GM18505 (cell line): Measurements from ENCODE around the gene CAMK2D.
A peak's percentile ranks its signal among the peaks of the same experiment; 100 is the strongest.

ENCODE experiments used
- ATAC-seq: cut with Tn5 transposase; IDR thresholded peaks from one replicate; pipeline ENCODE4 v1.9.1; 2021; ENCODE audit not compliant: unreplicated experiment
- POLR2A ChIP-seq: IDR thresholded peaks from 4 replicates; pipeline ENCODE4 v1.6.1; 2011; ENCODE audit warnings: borderline replicate concordance; ENCODE audit not compliant: insufficient read depth, insufficient read length; ENCODE audit errors: extremely low read depth

CAMK2D gene

DNA sequence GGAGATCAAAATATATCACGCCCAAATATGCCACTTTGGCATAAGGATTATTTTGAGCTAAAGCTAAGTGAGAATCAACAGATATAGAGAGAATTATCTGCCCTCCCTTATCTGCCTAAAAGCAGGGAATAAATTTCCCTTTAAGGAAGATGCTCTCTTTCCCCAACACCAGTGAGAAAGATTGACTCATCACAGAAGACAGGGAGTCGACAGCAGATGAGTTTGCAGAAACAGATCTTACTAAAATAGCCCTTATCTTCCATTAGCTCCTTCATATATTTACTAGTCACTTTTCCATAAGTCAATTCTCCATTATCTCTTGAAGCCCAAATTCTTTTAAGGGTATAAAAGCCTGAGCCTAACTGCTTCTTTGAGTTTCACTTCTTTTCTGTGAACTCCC is 156.6 kb downstream of the CAMK2D start:
- TF ChIP-seq POLR2A: no peak
- ATAC-seq: no peak

DNA sequence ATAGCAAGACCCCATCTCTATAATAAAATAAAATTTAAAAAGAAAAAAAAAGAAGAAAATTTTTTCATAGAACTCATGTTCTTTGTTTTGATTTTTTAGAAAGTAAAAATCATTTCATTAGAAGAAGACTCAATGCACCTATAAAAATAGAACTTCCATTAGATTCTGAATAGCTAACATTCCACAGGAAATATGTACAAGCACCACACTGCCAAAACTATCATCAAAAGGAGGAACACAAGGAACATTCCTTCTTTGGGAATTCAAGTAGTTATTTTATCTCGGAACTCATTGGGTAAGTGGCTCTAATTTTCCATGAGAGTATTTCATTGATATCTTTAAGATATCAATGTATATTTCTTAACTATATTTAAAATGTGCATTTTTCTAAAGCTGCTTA is 157.6 kb downstream of the CAMK2D start:
- TF ChIP-seq POLR2A: no peak
- ATAC-seq: no peak

DNA sequence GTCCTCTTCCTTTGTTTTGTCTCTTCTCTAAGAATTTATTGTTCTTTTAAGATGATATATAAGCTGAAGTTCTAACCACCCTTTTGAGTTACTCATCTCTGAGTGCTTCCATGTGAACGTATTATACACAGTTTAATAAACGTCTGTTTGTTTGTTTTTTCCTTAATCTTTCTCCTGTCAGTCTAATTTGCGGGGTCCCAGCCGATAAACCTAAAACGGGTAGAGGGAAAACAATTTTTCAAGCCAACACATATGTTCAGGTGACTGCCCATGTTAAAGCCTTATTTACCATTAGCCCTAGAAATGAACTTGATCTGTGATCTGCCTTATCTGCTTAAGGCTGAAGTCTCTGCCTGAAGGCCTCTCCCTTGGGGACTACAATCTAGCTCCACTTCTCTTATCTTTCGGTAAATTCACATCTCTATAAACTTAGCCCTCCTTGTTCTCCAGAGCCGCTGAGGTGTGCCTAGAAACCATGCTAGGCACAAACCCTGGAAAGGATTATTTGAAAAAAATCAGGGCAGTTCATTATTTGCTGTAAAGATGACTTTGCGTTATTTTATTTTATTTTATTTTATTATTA is 158.8 kb downstream of the CAMK2D start:
- no peak for TF ChIP-seq POLR2A
- ATAC-seq: no peak

DNA sequence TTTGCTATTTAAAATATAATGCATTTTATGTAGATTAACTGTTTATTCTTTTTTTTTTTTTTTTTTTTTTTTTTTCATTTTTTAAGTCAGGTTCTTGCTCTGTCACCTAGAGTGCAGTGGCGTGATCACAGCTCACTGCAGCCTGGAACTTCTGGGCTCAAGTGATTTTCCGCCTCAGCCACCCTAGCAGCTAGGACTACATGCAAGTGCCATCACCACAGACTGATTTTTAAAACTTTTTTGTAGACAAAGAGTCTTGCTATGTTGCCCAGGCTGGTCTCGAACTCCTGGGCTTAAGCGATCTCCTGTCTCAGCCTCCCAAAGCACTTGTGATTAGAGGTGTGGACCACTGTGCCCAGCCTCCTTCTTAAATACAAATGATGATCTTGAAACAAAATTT is 159.9 kb downstream of the CAMK2D start:
- TF ChIP-seq POLR2A: no peak
- no peak for ATAC-seq

DNA sequence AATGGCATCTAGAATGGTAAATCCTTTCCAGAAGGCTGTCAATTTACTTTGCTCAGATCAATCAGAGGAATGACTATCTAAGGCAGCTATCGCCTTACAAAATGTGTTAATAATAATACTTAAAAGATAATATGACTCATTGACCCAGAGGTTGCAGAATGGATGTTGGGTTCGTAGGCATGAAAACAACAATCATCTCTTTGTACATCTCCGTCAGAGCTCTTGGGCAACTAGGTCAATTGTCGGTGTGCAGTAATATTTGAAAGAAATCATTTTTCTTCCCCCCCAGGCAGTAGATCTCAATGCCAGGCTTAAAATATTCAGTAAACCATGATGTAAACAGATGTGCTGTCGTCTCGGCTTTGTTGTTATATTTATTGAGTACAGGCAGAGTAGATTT is 165.1 kb downstream of the CAMK2D start:
- no peak for TF ChIP-seq POLR2A
- ATAC-seq: no peak

DNA sequence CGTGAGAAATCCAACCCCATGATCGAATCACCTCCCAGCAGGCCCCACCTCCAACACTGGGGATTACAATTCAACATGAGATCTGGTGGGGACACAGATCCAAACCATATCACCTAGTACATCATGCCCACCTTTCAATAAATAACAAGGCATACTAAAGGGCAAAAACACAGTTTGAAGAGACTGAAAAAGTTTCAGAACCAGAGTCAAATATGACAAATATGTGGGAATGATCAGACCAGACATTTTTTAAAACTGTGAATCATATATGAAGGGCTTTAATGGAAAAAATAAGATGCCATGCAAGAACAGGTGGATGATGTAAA is 167.3 kb downstream of the CAMK2D start:
- no peak for TF ChIP-seq POLR2A
- ATAC-seq: no peak

DNA sequence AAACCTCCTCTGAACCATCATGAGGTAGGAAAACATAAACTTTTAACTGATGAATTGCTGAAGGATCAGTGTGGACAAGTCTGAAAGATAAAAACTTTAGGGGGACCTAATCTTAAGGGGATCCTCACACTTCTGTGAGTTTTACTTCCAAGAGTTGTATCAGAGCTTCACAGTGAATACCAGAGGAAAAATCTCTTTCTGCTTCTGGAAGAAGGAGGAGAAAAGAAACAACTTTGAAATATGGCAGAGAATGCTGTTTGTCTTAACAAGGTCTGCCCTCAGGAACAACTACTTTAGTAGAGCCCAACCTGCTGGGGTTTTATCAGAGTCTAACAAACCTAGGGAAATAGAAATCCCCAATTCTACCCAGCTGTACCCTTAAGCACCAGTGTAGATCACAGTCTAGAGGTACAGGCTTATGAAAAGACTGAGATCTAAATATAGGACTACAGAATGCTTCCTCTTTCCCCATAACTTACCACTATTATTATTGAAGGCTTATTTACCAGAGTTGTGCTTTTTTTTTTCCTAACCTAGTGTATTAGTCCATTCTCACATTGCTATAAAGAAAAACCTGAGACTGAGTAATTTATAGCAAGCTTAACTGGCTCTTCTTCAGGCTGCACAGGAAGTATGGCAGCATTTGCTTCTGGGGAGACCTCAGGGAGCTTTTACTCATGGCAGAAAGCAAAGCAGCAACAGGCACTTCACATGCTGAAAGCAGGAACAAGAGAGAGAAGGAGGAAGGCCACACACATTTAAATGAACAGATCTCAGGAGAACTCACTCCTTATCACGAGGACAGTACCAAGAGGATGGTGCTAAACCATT is 167.9 kb downstream of the CAMK2D start:
- ATAC-seq: peak; percentile 71
- no peak for TF ChIP-seq POLR2A

DNA sequence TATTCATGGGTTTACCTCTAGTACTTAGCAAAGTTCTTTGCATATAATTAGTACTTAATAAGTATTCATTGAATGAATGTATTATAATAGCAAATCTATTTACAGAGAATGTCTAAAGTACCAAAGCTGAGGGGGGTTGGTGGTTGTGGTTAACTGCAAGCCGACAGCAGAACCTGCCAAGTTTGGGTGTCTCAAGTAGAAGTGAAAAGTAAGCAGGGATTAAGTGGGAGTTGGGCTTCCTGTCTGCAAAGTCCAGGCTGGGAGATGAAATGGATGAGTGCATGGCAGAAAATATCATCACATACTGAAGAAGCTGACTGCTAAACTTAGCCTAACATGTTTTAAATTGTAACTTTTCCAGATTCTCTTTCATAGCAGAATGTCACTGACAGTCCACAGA is 169.6 kb downstream of the CAMK2D start:
- ATAC-seq: no peak
- no peak for TF ChIP-seq POLR2A

DNA sequence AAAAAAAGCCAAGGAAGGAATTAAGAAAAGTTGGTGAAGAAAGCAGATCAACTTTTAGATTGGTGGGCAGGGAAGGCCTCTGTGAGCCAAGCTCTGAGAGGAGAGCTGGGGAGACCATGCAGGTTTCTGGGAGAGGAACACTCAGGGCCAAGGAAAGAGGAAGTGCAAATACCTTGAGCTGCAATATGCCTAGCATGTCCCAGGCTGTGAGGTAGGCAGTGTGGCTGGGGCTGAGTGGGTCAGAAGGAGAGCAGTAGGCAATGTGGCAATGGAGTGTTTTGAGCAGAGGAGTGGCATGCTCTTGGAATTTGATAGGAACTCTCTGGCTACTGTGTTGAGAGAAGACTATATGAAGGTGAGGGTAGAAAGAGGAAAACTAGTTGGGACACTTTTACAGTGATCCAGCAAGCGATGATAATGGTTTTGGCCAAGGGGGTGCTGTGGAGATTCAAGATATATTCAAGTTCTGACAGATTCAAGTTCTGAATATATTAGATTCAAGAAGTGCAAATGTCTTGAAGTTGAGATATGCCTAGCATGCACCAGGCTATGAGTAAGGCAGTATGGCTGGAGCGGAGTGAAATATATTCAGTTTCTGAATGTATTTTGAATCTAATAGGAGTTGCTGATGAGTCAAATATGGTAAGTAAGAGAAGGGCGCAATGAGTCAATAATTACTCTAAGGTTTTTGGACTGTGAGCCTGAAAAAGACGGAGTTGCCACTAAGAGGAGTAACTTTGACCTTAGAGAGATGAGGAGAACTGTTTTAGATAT is 172.5 kb downstream of the CAMK2D start:
- TF ChIP-seq POLR2A: no peak
- peak; percentile 60 for ATAC-seq

DNA sequence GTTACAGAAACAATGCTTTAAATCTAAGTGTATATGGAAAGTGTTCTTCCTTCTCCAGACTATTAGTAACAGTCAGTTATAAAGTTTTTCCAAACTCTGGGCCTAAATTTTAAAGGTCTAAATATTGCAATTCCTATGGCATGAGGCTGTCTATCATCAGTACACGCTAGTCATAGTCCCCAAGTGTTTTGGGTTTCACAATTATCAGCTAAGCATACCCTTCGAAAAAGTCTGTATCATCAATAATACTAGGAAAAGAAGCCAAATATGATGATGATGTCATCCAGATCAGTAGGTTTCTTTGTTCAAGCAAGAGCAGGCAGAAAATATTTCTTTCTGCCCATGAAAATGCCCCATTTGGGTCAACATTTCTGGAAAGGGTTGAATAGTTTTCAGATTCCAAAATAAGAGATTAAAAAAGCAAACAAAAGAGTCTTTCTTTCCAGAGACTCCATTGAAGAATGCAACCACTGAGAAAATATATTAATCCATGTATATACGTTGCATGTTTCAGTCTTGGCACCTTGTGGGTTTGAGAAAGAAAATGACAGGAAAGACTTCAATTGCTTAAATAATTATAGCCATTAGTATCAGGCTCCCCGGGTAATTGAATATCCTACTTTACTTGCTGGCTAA is 173.8 kb downstream of the CAMK2D start:
- TF ChIP-seq POLR2A: no peak
- ATAC-seq: no peak

DNA sequence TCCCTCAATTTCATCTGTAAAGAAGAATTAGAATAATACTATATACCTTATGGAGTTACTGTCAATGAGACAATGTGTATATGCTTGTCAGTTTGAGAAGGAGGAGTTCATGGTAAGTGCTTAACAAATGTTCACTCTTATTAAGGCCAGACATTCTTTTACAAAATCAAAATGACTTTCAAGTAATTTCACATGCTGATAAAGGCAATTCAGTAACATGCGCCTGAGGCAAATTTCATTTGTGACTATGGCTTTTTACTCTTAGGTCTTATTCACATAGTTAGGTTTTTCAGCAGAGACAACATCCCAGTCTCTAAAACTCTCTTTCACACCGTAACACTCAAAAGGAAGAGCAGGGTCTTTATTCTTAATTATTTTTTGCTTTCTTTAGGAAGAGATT is 174.4 kb downstream of the CAMK2D start:
- TF ChIP-seq POLR2A: no peak

DNA sequence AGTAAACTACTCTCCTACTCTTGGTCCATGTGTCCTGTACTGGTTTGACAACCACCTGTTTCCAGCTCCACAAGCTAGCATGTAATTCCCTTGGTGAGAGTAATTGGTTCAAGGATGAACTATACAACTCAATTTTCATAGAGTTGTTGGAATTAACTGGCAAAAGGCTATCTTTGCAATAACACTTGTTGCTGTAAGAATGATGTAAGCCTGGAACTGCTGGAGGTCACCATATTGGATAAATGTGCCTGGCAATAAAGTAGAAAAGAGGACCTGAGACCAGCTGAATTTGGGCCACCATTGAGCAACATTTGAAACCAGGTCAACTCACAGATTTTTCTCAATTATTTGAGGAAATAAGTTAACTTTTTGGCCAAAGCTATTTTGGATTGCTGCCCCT is 175.5 kb downstream of the CAMK2D start:
- TF ChIP-seq POLR2A: no peak
- ATAC-seq: no peak

More for the DNA sequence above, 174.4 kb downstream of the CAMK2D start:
- no peak for ATAC-seq

DNA sequence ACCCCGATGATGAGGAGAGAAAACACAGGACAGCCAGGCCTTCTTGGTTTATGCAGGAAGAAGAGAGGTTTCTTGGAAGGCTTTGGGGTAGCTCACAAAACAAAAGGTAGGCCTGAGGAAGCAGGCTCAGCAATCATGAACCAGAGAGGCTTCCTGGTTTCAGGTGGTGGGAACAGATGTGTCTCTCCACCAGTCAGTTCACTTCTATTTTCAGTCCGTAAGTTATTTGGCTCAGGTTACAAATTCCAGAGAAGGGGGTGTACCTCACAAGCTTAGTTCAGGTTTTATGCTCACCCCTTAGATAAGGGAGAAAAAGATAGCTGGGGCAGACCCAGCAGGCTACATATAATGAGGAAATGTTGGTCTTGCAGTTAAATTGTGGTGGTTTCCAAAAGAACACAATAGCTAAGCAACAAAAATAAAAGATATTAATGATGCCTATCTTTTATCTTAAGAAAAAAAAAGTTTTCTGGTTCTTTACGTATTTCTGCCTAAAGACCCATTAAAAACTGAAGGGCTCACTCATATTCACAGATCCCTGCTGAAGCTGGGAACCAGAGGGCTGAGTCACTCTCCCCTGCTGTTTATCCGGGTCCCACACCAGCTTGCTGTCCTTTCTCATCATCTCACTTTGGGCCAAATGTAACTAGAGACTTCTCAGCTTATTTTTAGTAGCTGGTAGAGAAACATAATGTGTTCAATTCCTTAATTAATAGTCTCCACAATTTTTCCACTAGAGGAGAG is 177.0 kb downstream of the CAMK2D start:
- no peak for ATAC-seq
- no peak for TF ChIP-seq POLR2A

DNA sequence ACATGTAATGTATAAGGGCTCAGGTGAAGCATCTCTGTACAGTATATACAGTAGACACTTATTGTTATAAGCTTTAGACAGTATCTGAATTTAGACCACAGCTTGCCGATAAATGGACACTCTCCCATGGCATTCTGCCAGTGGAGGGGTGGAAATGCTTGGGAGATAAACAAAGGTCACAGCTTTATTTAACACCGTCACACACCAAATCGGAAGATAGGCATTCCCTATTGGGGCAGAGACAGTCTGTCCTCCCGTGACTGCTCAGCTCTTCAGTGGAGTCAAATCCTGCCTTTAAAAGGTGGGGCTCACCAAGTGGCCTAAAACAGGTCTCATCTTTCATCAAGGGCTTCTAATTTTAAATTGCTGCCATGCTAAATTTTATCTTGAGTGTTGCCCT is 178.8 kb downstream of the CAMK2D start:
- ATAC-seq: no peak
- no peak for TF ChIP-seq POLR2A

DNA sequence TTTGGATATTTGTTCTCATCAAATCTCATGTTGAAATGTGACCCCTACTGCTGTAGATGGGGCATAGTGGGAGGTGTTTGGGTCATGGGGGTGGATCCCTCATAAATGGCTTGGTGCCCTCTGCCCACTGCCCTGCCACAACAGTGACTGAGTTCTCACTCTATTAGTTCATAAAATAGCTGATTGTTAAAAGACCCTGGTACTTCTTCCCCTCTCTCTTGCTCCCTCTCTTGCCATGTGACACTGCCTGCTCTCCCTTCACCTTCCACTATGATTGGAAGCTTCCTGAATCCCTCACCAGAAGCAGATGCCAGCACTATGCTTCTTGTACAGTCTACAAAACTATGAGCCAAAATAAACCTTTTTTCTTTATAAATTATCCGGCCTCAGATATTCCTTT is 182.2 kb downstream of the CAMK2D start:
- no peak for TF ChIP-seq POLR2A
- no peak for ATAC-seq
